ENCODE results near the gene CATSPER4.

GRCh38 chr1:26189331-26189730 is 1.1 kb upstream of the CATSPER4 start:
- TF ChIP-seq CTCF (IDR thresholded peaks at IDR 0.05) (no peak), POLR2A (IDR thresholded peaks at IDR 0.05) (no peak)

Data from lower leg skin (tissue), 3 donors.